ENCODE measurements around the gene CAPN15.

DNA sequence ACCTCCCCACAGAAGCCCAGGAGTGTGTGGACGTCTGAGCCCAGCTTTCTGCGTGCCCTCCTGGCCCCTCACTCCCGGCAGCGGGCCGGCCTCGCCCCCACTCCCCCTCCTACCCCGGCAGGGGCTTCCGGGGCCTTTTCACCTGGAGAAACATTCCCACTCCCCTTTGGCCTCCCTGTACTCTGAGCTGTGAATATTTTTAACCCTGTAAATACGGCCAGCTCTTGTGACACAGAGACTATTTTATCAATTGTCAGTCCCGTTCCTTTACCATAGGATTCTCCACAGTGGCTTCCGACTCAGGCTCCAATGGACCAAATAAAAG, 26.7 kb downstream of the CAPN15 start:
- TF ChIP-seq POLR2AphosphoS5 (IDR thresholded peaks at IDR 0.05; ENCODE audit: low read depth, low read length) (no peak), TAF1 (IDR thresholded peaks at IDR 0.05; ENCODE audit: borderline replicate concordance, insufficient read depth, low read length) (no peak)

All from PFSK-1 (cell line).